K562 treated with DMSO at 1 percent for 4 hours (cell line): ENCODE measurements around the gene TMEM184C. TPM values are rescaled to one million over a fixed set of nuclear protein-coding genes. Genes with fewer than 3 reads are reported as not detected.

Experiments used
- total RNA-seq: library from RNA; unstranded; fragments of 300-600 nt; gene quantifications from 2 replicates; pipeline ENCODE4 v1.2.3, GENCODE V29; 2022; ENCODE audit not compliant: insufficient read depth

The TMEM184C gene
- total RNA-seq, result 12.0 and 15.6 TPM in 2 replicates

GRCh38 chr4:147617173-147617840 is at the start of gene TMEM184C:
Gene TMEM184C (plus strand): TSS chr4:147617397. CDS start chr4:147617957, 560 bp downstream.

DNA sequence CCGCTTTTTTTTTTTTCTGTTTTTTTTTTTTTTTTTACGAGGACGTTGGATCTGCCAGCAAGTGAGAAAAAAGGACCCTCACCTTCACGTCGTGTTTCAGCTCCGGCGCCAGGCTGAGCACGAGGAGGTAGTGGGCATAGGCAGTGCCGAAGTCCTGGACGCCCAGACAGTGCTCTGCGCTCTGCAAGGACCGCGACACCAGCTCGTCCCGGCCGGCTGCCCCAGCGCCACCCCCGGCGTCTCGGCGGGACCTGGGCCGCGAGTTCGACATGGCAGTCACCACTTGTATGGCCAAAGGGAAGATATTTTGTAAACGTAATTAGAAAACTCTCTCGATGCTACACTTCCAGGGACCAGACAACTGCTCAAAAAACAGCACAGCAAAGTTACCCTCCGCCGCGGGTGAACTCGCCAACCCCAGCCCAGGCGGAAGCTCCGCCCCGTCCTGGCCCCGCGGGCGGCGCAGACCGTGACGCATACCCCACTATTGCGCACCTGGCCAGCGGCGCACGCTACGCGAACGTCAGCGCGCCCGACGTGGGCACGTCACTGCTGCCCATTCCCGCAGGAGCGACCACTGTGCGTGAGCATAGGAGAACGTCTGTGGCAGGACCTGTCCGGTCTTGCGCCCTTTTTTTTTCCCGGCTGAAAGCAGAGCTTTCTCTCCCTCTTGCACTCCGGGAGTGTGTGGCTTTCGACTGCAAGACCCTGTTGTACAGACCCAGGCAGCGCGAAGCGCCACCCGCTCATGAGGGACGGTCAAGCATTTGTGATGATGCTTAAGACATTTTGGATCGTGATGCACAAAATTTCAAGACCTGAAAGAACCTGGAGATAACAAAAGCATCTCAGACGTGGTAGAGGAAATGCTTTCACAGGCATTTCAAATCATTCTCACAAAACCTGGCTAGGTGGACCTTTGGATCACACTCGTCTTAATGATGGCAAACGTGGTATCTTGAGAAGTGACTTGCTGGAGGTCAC is 66.8 kb downstream of the TMEM184C start, which contains the start of gene PRMT9:
Gene PRMT9, minus strand, starts transcription at position 447 of the 984 bp plus-strand sequence. Its CDS starts 176 bp downstream, at position 271.

Other genes starting within 250 kb of the TMEM184C start
- not detected in 2 replicates for gene EDNRA, start 136.3 kb upstream of the TMEM184C start, total RNA-seq
- gene PRMT9, start 66.8 kb downstream of the TMEM184C start, total RNA-seq, result 4.2 TPM in 2 replicates
- gene ARHGAP10, start 114.7 kb downstream of the TMEM184C start, total RNA-seq, result not detected in 2 replicates